HL-60/S4 (cell line): ENCODE data around the gene FOXS1.

Source experiments
- in situ Hi-C: fragments of 300-500 bp; cut with MboI; formaldehyde crosslinking; loops from 2 replicates; pipeline ENCODE4 v1.14.3; 2022; ENCODE audit warnings: low sequenced_read_pairs

The FOXS1 gene

GRCh38 chr20:31841928-31842327, 3.5 kb downstream of the FOXS1 start:
- in situ Hi-C loops: loop anchor here (25.0 kb wide), 1 partner anchor 820 kb away; the partner anchor contains the start of gene C20orf203

DNA sequence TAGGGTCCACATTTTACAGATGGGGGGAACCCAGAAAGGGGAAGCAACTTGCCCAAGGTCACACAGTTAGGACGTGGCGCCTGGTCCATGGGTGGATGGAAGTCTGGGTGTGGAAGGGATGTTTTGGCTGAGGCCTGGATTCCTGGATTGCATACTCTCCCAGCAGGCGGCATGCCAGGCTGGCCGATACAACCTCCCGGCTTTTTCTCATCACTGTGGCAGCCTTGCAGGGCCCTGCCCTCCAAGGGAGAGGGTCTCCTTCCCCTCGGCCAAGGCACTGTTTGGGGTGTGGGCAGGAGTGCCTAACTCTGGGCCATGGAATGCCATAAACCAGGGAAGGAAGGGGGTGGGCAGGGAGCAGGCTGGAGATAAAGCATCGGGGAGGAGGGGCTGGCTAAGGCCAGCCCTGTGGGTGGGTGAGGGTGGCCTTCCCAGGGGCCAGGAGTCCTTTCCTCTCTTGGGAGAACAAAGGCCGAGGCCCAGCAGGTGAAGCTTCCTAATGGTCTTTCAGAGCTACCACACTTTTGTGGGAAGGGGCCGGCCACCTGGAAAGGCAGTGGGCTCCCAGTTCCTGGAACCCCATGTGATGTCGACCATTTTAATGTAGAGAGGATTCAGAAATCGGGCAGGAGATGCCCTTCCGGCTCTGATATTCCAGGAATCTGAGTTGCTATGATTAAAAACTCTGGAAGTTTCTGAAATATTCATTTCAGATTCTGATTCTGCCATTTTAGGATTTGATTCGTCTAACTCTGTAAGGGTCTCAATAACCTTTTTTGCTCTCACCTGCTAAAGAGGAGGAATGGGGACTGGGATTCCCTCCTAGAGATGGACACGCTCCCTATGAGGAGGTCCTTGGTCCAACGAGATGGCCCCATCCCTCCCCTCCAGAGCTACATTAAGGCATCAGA, 4.2 kb downstream of the FOXS1 start:
- in situ Hi-C loops: loop anchor here (25.0 kb wide), 1 partner anchor 821 kb away; the partner anchor contains the start of gene C20orf203

GRCh38 chr20:31839782-31840487, 5.5 kb downstream of the FOXS1 start:
- in situ Hi-C loops: loop anchor here (25.0 kb wide), 1 partner anchor 822 kb away; the partner anchor contains the start of gene C20orf203

DNA sequence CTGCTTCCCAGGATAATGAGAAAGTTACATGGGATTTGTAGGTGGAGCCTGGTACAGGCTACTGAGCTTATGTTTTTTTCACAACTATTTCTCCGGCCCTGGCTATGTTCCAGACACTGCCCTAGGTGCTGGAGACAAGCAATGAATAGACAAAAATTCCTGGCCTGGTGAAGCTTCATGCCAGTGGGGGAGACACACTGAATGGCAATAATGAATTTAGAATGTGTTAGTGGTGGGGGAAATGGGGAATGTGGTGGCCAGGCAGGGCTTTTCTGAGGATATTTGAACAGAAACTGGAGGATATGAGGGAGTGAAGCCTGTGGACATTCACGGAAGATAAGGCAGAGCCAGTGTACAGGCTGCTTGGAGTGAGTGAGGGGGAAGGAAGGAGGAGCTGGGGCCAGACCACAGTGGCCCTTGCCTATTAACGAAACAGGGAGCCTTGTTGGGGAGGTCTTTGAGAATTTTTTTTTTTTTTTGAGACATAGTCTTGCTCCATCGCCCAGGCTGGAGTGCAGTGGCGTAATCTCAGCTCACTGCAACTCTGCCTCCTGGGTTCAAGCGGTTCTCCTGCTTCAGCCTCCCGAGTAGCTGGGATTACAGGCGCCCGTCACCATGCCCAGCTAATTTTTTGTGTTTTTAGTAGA, 6.6 kb downstream of the FOXS1 start:
- in situ Hi-C loops: loop anchor here (25.0 kb wide), 1 partner anchor 824 kb away; the partner anchor contains the start of gene C20orf203

- in situ Hi-C loops: loop anchor here (25.0 kb wide), 1 partner anchor 824 kb away; the partner anchor contains the start of gene C20orf203
These were observed 7.5 kb downstream of the FOXS1 start for GRCh38 chr20:31837896-31838397.

- in situ Hi-C loops: loop anchor here (25.0 kb wide), 1 partner anchor 825 kb away; the partner anchor contains the start of gene C20orf203
These were observed 8.4 kb downstream of the FOXS1 start for GRCh38 chr20:31836853-31837608.

DNA sequence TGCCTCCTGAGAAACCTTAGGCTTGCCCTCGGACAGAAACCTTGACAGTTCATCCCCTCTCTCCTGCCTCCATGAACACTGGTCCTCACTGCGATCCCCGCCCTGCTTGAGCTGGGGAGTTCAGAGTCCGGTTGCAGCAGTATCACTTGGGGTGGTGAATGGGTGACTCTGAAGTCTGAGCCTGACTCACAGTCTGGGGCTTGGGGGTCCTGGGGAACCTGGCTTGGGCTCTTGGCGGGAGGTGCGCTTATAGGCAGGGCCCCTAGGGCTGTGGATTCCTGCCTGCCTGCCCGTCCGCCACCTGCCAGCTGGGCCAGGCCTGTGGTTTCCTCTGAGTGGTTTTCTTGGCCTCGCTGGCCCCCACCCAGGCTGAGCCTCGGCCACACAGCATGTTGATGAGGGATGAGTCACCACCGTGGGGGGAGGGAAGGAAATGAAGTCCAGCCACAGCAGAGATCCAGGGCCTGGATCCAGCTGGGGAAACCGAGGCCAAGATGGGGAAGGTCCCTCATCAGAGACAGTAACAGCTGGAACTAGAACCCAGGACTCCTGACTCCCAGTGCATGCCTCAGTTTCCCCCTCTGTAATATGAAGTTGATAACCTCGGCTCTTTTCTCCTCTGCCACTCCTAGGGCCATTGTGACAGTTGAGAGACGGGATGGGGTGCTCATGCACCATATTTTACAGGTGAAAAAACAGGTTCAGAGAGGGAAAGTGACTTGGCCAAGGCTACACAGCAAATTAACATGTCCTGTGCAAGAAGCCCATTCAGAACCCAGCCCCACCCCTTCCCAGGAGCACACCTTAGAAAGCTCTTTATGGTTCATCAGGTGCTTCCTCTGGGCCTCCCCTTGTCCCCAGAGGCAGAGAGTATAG, 9.2 kb downstream of the FOXS1 start:
- in situ Hi-C loops: loop anchor here (25.0 kb wide), 1 partner anchor 826 kb away; the partner anchor contains the start of gene C20orf203

DNA sequence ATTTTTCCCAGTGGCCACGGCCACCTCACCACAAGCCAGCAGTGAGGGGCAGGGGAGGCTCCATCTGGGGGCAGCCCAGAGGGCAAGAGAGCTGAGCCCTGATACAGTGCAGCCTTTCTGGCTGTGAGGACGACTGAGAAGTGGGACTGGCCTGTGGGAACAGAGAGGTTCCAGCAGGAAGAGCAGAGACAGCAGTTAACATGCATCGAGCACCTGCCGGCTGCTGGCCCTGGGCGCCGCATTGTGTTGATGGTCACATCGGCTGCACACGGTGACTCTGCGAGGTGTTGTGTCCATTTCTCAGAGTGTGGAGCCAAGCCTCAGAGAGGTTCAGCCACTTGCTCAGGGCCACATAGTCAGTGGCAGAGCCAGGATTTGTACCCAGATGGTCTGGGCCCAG, 9.8 kb downstream of the FOXS1 start:
- in situ Hi-C loops: loop anchor here (25.0 kb wide), 1 partner anchor 827 kb away; the partner anchor contains the start of gene C20orf203

- in situ Hi-C loops: loop anchor here (25.0 kb wide), 1 partner anchor 828 kb away; the partner anchor contains the start of gene C20orf203
These were observed 11.4 kb downstream of the FOXS1 start for GRCh38 chr20:31833931-31834521.

DNA sequence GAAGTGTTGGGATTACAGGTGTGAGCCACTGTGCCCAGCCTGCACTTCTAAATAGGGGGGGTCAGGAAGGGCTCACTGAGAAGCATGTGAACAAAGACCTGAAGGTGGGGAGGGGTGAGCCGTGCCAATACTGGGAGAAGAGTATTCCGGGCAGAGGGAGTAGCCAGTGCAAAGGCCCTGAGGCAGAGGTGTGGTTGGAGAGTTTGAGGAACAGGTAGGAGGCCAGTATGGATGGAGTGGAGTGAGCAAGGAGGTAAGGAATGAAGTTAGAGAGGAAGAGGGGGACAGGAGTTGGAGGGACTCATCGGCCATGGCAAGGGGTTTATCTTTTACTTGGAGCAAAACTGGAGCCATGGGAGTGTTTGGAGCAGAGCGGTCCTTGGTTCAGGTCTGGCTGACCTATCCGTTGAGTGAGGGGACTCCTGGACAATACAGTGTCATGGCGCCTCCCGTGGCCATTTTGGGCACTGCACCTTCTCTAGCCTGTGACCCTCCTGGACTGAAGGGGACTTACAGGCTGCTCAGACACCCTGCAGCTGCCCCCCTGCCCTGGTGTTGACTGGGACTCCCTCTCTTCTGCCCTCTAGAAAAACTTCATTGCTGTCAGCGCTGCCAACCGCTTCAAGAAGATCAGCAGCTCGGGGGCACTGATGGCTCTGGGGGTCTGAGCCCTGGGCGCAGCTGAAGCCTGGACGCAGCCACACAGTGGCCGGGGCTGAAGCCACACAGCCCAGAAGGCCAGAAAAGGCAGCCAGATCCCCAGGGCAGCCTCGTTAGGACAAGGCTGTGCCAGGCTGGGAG, 12.1 kb downstream of the FOXS1 start:
- in situ Hi-C loops: loop anchor here (25.0 kb wide), 1 partner anchor 829 kb away; the partner anchor contains the start of gene C20orf203

- in situ Hi-C loops: loop anchor here (25.0 kb wide), 1 partner anchor 830 kb away; the partner anchor contains the start of gene C20orf203
These were observed 13.6 kb downstream of the FOXS1 start for GRCh38 chr20:31831771-31832306.

DNA sequence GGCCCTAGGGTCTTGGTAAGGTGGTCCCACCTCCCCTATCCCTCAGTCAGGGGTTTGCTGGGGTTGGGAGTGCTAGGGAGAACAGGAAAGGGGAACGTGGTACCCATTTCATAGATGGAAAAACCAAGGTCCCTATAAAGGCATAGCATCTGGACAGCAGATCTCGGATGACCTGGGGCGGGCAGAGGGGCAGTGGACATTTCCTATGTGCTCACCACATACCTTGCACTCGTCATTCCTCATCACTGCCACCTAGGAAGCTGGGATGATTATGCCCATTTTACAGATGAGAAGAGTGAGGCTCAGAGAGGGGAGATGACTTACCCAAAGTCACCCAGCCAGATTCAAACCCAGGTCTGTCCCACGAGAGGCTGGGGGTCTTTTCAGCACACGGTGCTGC, 14.2 kb downstream of the FOXS1 start:
- in situ Hi-C loops: loop anchor here (25.0 kb wide), 1 partner anchor 831 kb away; the partner anchor contains the start of gene C20orf203

GRCh38 chr20:31830406-31830981, 14.9 kb downstream of the FOXS1 start:
- in situ Hi-C loops: loop anchor here (25.0 kb wide), 1 partner anchor 832 kb away; the partner anchor contains the start of gene C20orf203

GRCh38 chr20:31829731-31830130, 15.7 kb downstream of the FOXS1 start:
- in situ Hi-C loops: loop anchor here (10.0 to 25.0 kb wide), 2 partner anchors 195 to 833 kb away; partner anchors contain the start of gene C20orf203

DNA sequence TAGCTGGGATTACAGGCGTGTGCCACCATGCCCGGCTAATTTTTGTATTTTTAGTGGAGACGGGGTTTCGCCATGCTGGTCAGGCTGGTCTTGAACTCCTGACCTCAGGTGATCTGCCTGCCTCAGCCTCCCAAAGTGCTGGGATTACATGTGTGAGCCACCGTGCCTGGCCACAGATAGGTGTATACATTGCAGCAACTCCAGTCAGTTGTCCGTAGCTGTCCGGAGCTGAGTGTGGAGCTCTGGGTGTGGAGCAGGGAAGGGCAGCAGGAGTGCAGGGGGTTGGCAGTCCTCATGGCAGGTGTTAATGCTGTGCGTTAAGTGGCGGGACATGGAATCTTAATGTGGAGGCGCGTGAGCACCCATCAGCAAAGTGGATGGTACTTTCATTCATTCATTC, 17.4 kb downstream of the FOXS1 start:
- in situ Hi-C loops: loop anchor here (10.0 to 25.0 kb wide), 2 partner anchors 197 to 834 kb away; partner anchors contain the start of gene C20orf203

- in situ Hi-C loops: loop anchor here (10.0 to 25.0 kb wide), 2 partner anchors 198 to 835 kb away; partner anchors contain the start of gene C20orf203
These were observed 18.3 kb downstream of the FOXS1 start for GRCh38 chr20:31827059-31827458.
